ENCODE results near the gene RHOD. TPM values are rescaled to one million over a fixed set of nuclear protein-coding genes. Genes with fewer than 3 reads are reported as not detected.
A peak's percentile ranks its signal among the peaks of the same experiment; 100 is the strongest.

Gene RHOD
- total RNA-seq, 4 donors from 2014 or later: 74.6 to 109 (median 87.8) TPM

DNA sequence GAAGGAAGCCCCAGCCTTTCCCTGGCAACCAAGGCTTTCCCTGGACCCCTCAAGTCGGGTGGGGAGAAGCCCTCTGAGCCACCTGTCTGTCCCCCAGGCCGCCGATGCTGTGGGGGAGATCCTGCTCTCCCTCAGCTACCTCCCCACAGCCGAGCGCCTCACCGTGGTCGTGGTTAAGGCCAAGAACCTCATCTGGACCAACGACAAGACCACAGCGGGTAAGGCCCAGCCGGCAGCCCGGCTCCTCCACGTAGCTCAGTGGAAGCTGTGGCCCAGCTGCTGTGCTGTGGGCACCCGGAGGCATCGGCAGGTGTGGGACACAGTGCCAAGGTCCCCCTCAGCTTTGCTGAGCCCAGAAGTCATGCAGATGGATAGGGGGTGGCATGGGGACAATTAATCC, 12.2 kb upstream of the RHOD start:
- WGBS, 2 donors: 86 to 87% methylated on average over 8 to 13 of the region's 14 CpGs
- DNase-seq (ENCODE audit: low spot score in 2 of 2): no peak
- TF ChIP-seq CTCF (IDR thresholded peaks at IDR 0.05) (no peak), POLR2A (IDR thresholded peaks at IDR 0.05) (no peak)
- intact Hi-C loops (cut with DNase I; ENCODE audit: low total_unique reads): no loop called here
- no peak overlapping the region for H3K4me3 ChIP-seq (ENCODE audit: low read depth, poor library complexity, severe bottlenecking)

GRCh38 chr11:67045314-67045713, 11.3 kb upstream of the RHOD start:
- intact Hi-C loops (cut with DNase I; ENCODE audit: low total_unique reads): loop anchor here (1.0 kb wide), 2 partner anchors 27 to 86 kb away; no protein-coding TSS in a partner anchor
- DNase-seq (ENCODE audit: low spot score in 2 of 2): no peak
- TF ChIP-seq POLR2A (IDR thresholded peaks at IDR 0.05): no peak
- no peak for TF ChIP-seq CTCF (IDR thresholded peaks at IDR 0.05)
- H3K4me3 ChIP-seq (ENCODE audit: low read depth, poor library complexity, severe bottlenecking): no peak overlapping the region
- WGBS, 2 donors: 62% methylated on average over 12 to 14 of the region's 14 CpGs

DNA sequence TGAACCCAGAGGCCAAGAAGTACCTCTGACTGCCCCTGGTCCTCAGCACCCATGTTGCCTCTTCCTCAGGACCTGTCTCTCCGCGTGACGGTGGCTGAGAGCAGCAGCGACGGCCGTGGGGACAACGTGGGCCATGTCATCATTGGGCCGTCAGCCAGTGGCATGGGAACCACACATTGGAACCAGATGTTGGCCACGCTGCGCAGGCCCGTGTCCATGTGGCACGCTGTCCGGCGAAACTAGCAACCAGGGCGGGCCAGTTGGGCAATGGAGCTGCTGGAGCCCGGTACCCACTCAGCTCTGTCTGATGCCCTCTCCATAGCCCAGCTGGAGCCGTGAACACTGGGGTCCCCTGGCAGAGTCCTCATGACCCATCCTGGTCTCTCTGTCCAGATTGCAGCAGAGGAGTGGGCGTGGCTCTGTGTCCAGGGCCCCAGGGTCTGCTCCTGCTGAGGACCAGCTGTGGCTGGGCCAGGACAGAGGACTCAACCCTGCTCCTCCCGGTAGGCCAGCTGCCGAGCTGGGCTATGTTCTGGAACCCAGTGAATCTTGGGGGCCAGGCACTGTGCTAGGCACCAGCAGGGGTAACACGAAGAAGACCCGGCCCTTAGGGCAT, 8.0 kb upstream of the RHOD start:
- 63 to 72% methylated on average over 20 to 22 of the region's 22 CpGs for WGBS, 2 donors
- intact Hi-C loops (cut with DNase I; ENCODE audit: low total_unique reads): no loop called here
- H3K4me3 ChIP-seq (ENCODE audit: low read depth, poor library complexity, severe bottlenecking): no peak overlapping the region
- DNase-seq (ENCODE audit: low spot score in 2 of 2): peak in 1 of 2 donors; percentile 89
- TF ChIP-seq POLR2A (IDR thresholded peaks at IDR 0.05) (no peak), CTCF (IDR thresholded peaks at IDR 0.05) (no peak)

- TF ChIP-seq POLR2A (IDR thresholded peaks at IDR 0.05) (no peak), CTCF (IDR thresholded peaks at IDR 0.05) (no peak)
- DNase-seq (ENCODE audit: low spot score in 2 of 2): no peak
- no peak overlapping the region for H3K4me3 ChIP-seq (ENCODE audit: low read depth, poor library complexity, severe bottlenecking)
- 76 to 93% methylated on average over 3 of the region's 3 CpGs for WGBS, 2 donors
- intact Hi-C loops (cut with DNase I; ENCODE audit: low total_unique reads): no loop called here
These were observed 6.5 kb upstream of the RHOD start for GRCh38 chr11:67050139-67050538.

DNA sequence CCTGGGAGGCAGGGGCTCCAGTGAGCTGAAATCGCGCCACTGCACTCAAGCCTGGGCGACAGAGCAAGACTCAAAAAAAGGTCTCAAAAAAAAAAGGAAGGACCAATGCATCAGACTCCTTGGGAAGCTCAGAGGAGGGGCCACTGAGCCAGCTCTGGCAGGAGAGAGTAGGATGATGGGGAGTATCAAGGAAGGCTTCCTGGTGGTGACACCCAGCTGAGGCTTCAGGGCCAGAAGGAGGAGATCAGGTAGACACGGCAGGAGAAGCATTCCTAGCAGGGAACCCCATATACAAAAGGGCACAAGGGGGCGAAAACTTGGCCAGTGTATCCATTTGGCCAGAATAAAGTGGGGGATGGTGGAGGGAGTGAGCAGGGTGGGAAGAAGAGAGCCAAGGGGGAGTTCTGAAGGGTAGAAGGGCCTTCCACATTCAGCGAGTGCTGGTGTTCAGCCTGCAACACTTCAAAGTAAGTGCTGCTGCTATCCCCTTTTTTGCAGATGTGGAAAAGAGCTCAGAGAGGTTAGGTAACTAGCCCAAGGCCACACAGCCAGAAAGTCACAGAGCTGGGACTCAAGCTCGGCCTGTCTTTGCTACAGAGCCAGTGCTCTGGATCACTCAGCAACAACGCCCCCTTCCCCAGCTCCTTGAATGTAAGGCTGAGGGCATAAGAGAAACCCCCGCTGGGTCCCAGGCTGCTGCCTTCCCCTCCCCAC, 5.3 kb upstream of the RHOD start:
- WGBS, 2 donors: 89 to 90% methylated on average over 9 of the region's 9 CpGs
- intact Hi-C loops (cut with DNase I; ENCODE audit: low total_unique reads): no loop called here
- no peak for DNase-seq (ENCODE audit: low spot score in 2 of 2)
- TF ChIP-seq CTCF (IDR thresholded peaks at IDR 0.05): no peak
- TF ChIP-seq POLR2A (IDR thresholded peaks at IDR 0.05): no peak
- H3K4me3 ChIP-seq (ENCODE audit: low read depth, poor library complexity, severe bottlenecking): no peak overlapping the region
